22Rv1 (cell line): ENCODE measurements around the gene RIC8B.

Experiments used
- H3K27ac ChIP-seq: fragments of 450-650 bp; 2 replicates; pipeline ENCODE4 v1.5.1; 2017
- CTCF ChIP-seq: fragments of 450-650 bp; IDR thresholded peaks from 2 replicates; pipeline ENCODE4 v1.5.1; 2017; ENCODE audit warnings: mild to moderate bottlenecking
- ZFX ChIP-seq: fragments of 450-650 bp; IDR thresholded peaks from 2 replicates; pipeline ENCODE4 v1.6.1; 2017; ENCODE audit warnings: antibody characterized with exemption, borderline replicate concordance

The RIC8B gene

GRCh38 chr12:106894774-106895173 is 120.3 kb downstream of the RIC8B start:
- no peak overlapping the region for H3K27ac ChIP-seq
- TF ChIP-seq CTCF (no peak), ZFX (no peak)

GRCh38 chr12:106896603-106897002 is 122.1 kb downstream of the RIC8B start:
- H3K27ac ChIP-seq = no peak overlapping the region
- TF ChIP-seq CTCF (no peak), ZFX (no peak)

- no peak for TF ChIP-seq ZFX
- no peak overlapping the region for H3K27ac ChIP-seq
Observed at GRCh38 chr12:106897082-106897481, 122.6 kb downstream of the RIC8B start.

GRCh38 chr12:106897981-106898901 is 123.8 kb downstream of the RIC8B start:
- TF ChIP-seq ZFX = no peak
- TF ChIP-seq CTCF = no peak
- no peak overlapping the region for H3K27ac ChIP-seq

- no peak for TF ChIP-seq ZFX
- no peak for TF ChIP-seq CTCF
- no peak overlapping the region for H3K27ac ChIP-seq
Observed at GRCh38 chr12:106900554-106900953, 126.1 kb downstream of the RIC8B start.

- no peak for TF ChIP-seq ZFX
- TF ChIP-seq CTCF = no peak
Observed at GRCh38 chr12:106901276-106901675, 126.8 kb downstream of the RIC8B start.

GRCh38 chr12:106902053-106902452 is 127.6 kb downstream of the RIC8B start:
- TF ChIP-seq CTCF = no peak
- TF ChIP-seq ZFX = no peak
- H3K27ac ChIP-seq = no peak overlapping the region

More at GRCh38 chr12:106901276-106901675, 126.8 kb downstream of the RIC8B start:
- no peak overlapping the region for H3K27ac ChIP-seq
